CD4-positive, alpha-beta T cell treated with Interleukin-1 beta for 1 hour (primary cell): ENCODE data around the gene MOB2.

ENCODE experiments used
- DNase-seq, 2 donors: peaks; one replicate each; pipeline ENCODE4 v3.0.0-alpha.2; 2020 to 2022

MOB2 gene

GRCh38 chr11:1455763-1456060 is 30.9 kb downstream of the MOB2 start:
- DNase-seq: no peak

- no peak for DNase-seq
Measured at GRCh38 chr11:1455032-1455762, 31.4 kb downstream of the MOB2 start.

GRCh38 chr11:1454576-1454975 is 32.0 kb downstream of the MOB2 start:
- DNase-seq: no peak

- peak; percentile 16 to 52 for DNase-seq
Measured at GRCh38 chr11:1453611-1454034, 33.0 kb downstream of the MOB2 start.

- no peak for DNase-seq
Measured at GRCh38 chr11:1452744-1453143, 33.8 kb downstream of the MOB2 start.

GRCh38 chr11:1451781-1452470 is 34.7 kb downstream of the MOB2 start:
- no peak for DNase-seq

GRCh38 chr11:1450949-1451710 is 35.4 kb downstream of the MOB2 start:
- DNase-seq: no peak

GRCh38 chr11:1450344-1450875 is 36.2 kb downstream of the MOB2 start:
- no peak for DNase-seq

GRCh38 chr11:1449490-1450243 is 36.9 kb downstream of the MOB2 start:
- DNase-seq: no peak

- no peak for DNase-seq
Measured at GRCh38 chr11:1448882-1449281, 37.7 kb downstream of the MOB2 start.

- no peak for DNase-seq
Measured at GRCh38 chr11:1447845-1448825, 38.4 kb downstream of the MOB2 start.

- no peak for DNase-seq
Measured at GRCh38 chr11:1446623-1447022, 40.0 kb downstream of the MOB2 start.

- no peak for DNase-seq
Measured at GRCh38 chr11:1445741-1446445, 40.7 kb downstream of the MOB2 start.

GRCh38 chr11:1444823-1445422 is 41.7 kb downstream of the MOB2 start:
- DNase-seq: no peak

GRCh38 chr11:1444321-1444720 is 42.3 kb downstream of the MOB2 start:
- DNase-seq: no peak

GRCh38 chr11:1443737-1444136 is 42.8 kb downstream of the MOB2 start:
- no peak for DNase-seq

- no peak for DNase-seq
Measured at GRCh38 chr11:1442807-1443366, 43.7 kb downstream of the MOB2 start.

GRCh38 chr11:1442163-1442562 is 44.4 kb downstream of the MOB2 start:
- no peak for DNase-seq

- DNase-seq: no peak
Measured at GRCh38 chr11:1440496-1440895, 46.1 kb downstream of the MOB2 start.

GRCh38 chr11:1440066-1440465 is 46.5 kb downstream of the MOB2 start:
- no peak for DNase-seq
